Measurements from ENCODE around the gene TMEM130.

DNA sequence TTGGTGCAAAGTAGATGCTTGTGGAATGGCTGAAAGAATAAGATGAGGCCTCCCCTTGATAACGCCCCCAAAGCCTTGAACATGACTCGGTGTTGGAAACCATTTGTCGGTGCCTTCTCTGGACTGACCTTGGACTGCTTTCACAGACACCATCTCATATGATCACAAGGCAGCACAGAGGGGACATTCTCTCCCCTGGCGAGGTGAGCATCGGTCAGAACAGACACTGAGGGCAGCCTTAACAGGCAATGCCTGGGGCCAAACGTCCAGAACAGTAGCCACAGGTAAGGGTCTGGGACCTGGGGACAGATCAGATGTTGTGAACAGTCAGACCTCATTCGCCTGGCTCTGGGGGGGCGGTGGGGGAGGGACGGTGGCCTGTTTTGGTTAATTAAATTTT, 5.7 kb upstream of the TMEM130 start:
- TF ChIP-seq, protein P1, sequence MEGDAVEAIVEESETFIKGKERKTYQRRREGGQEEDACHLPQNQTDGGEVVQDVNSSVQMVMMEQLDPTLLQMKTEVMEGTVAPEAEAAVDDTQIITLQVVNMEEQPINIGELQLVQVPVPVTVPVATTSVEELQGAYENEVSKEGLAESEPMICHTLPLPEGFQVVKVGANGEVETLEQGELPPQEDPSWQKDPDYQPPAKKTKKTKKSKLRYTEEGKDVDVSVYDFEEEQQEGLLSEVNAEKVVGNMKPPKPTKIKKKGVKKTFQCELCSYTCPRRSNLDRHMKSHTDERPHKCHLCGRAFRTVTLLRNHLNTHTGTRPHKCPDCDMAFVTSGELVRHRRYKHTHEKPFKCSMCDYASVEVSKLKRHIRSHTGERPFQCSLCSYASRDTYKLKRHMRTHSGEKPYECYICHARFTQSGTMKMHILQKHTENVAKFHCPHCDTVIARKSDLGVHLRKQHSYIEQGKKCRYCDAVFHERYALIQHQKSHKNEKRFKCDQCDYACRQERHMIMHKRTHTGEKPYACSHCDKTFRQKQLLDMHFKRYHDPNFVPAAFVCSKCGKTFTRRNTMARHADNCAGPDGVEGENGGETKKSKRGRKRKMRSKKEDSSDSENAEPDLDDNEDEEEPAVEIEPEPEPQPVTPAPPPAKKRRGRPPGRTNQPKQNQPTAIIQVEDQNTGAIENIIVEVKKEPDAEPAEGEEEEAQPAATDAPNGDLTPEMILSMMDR (IDR thresholded peaks at IDR 0.05; ENCODE audit: poor library complexity) = no peak
- TF ChIP-seq EZH2phosphoT487 (IDR thresholded peaks at IDR 0.05; ENCODE audit: low read depth, severe bottlenecking, unreplicated experiment) = no peak
